ENCODE results near the gene PAFAH1B2.

- TF ChIP-seq EZH2 (IDR thresholded peaks at IDR 0.05), result no peak
- TF ChIP-seq CTCF (IDR thresholded peaks at IDR 0.05), result no peak
- no peak for TF ChIP-seq EZH2phosphoT487 (IDR thresholded peaks at IDR 0.05)
Measured at GRCh38 chr11:117186431-117186761, 42.3 kb downstream of the PAFAH1B2 start.
